ENCODE data around the gene PRDM2.

Gene PRDM2

GRCh38 chr1:13763991-13764390, 64.0 kb downstream of the PRDM2 start:
- no peaks in the 10 kb centered on the region for H3K27me3 ChIP-seq (ENCODE audit: insufficient read depth, low read depth, severe bottlenecking)
- DNase-seq = no peak
- no peaks in the 10 kb centered on the region for H3K9me3 ChIP-seq (ENCODE audit: severe bottlenecking)
- no peak for TF ChIP-seq CTCF (IDR thresholded peaks at IDR 0.05; ENCODE audit: low read depth, low read length)
- H3K4me3 ChIP-seq (ENCODE audit: low read depth, low read length) = no peak overlapping the region
- H3K36me3 ChIP-seq = peaks cover 4% of the 10 kb centered on the region; the same call in 1 of the 2 replicates
- no peak overlapping the region for H3K27ac ChIP-seq

GRCh38 chr1:13764588-13765332, 64.8 kb downstream of the PRDM2 start:
- no peak for DNase-seq
- H3K9me3 ChIP-seq (ENCODE audit: severe bottlenecking) = no peaks in the 10 kb centered on the region
- no peaks in the 10 kb centered on the region for H3K27me3 ChIP-seq (ENCODE audit: insufficient read depth, low read depth, severe bottlenecking)
- peaks cover 4% of the 10 kb centered on the region; the same call in 1 of the 2 replicates for H3K36me3 ChIP-seq
- no peak overlapping the region for H3K4me3 ChIP-seq (ENCODE audit: low read depth, low read length)
- H3K27ac ChIP-seq = no peak overlapping the region
- no peak for TF ChIP-seq CTCF (IDR thresholded peaks at IDR 0.05; ENCODE audit: low read depth, low read length)

- H3K4me3 ChIP-seq (ENCODE audit: low read depth, low read length) = no peak overlapping the region
- H3K36me3 ChIP-seq = peaks cover 4% of the 10 kb centered on the region; the same call in 1 of the 2 replicates
- no peaks in the 10 kb centered on the region for H3K27me3 ChIP-seq (ENCODE audit: insufficient read depth, low read depth, severe bottlenecking)
- H3K27ac ChIP-seq = no peak overlapping the region
- TF ChIP-seq CTCF (IDR thresholded peaks at IDR 0.05; ENCODE audit: low read depth, low read length) = no peak
- H3K9me3 ChIP-seq (ENCODE audit: severe bottlenecking) = no peaks in the 10 kb centered on the region
- no peak for DNase-seq
Measured at GRCh38 chr1:13766592-13767564, 66.9 kb downstream of the PRDM2 start.

GRCh38 chr1:13769212-13769611, 69.2 kb downstream of the PRDM2 start:
- no peak overlapping the region for H3K4me3 ChIP-seq (ENCODE audit: low read depth, low read length)

GRCh38 chr1:13769830-13770229, 69.8 kb downstream of the PRDM2 start:
- TF ChIP-seq CTCF (IDR thresholded peaks at IDR 0.05; ENCODE audit: low read depth, low read length) = no peak

More at GRCh38 chr1:13769212-13769611, 69.2 kb downstream of the PRDM2 start:
- Histone ChIP-seq H3K9me3 (ENCODE audit: severe bottlenecking) (no peaks in the 10 kb centered on the region), H3K27me3 (ENCODE audit: insufficient read depth, low read depth, severe bottlenecking) (no peaks in the 10 kb centered on the region), H3K27ac (no peak overlapping the region), H3K36me3 (peaks cover 13% of the 10 kb centered on the region)
- no peak for DNase-seq
- no peak for TF ChIP-seq CTCF (IDR thresholded peaks at IDR 0.05; ENCODE audit: low read depth, low read length)

More at GRCh38 chr1:13769830-13770229, 69.8 kb downstream of the PRDM2 start:
- Histone ChIP-seq H3K9me3 (ENCODE audit: severe bottlenecking) (no peaks in the 10 kb centered on the region), H3K27me3 (ENCODE audit: insufficient read depth, low read depth, severe bottlenecking) (no peaks in the 10 kb centered on the region), H3K27ac (no peak overlapping the region), H3K36me3 (peaks cover 17% of the 10 kb centered on the region), H3K4me3 (ENCODE audit: low read depth, low read length) (no peak overlapping the region)
- no peak for DNase-seq

Measured in WERI-Rb-1 (cell line).